Astrocyte of the hippocampus (primary cell): ENCODE data around the gene SLC30A10.
A peak's percentile ranks its signal among the peaks of the same experiment; 100 is the strongest.
"Not testable (repeated sequence)": the region's sequence is repeated elsewhere in the genome, so short reads cannot be mapped to it uniquely, and the experiment has no call there.

Experiments
- DNase-seq: peaks from one replicate; pipeline ENCODE4 v3.0.0; 2011; ENCODE audit warnings: low read depth, low spot score

SLC30A10 gene

GRCh38 chr1:219927956-219928790 is at the start of gene SLC30A10:
Gene SLC30A10 (minus strand): TSS chr1:219928557. CDS start chr1:219928440, 117 bp downstream.
- peak; percentile 55 for DNase-seq

- no peak for DNase-seq
Observed at GRCh38 chr1:219973213-219973612, 44.9 kb upstream of the SLC30A10 start.

GRCh38 chr1:219967361-219967760 is 39.0 kb upstream of the SLC30A10 start:
- no peak for DNase-seq

- no peak for DNase-seq
Observed at GRCh38 chr1:219966071-219966349, 37.7 kb upstream of the SLC30A10 start.

GRCh38 chr1:219965285-219966070 is 37.1 kb upstream of the SLC30A10 start:
- no peak for DNase-seq

- no peak for DNase-seq
Observed at GRCh38 chr1:219963432-219963831, 35.1 kb upstream of the SLC30A10 start.

GRCh38 chr1:219961684-219962083 is 33.3 kb upstream of the SLC30A10 start:
- DNase-seq, result no peak

- DNase-seq, result no peak
Observed at GRCh38 chr1:219959540-219960203, 31.3 kb upstream of the SLC30A10 start.

- DNase-seq, result no peak
Observed at GRCh38 chr1:219958875-219959417, 30.6 kb upstream of the SLC30A10 start.

- DNase-seq, result no peak
Observed at GRCh38 chr1:219954736-219955421, 26.5 kb upstream of the SLC30A10 start.

- DNase-seq, result no peak
Observed at GRCh38 chr1:219954052-219954451, 25.7 kb upstream of the SLC30A10 start.

- no peak for DNase-seq
Observed at GRCh38 chr1:219952361-219952760, 24.0 kb upstream of the SLC30A10 start.

- not testable (repeated sequence) for DNase-seq
Observed at GRCh38 chr1:219949227-219949626, 20.9 kb upstream of the SLC30A10 start.

GRCh38 chr1:219948766-219949165 is 20.4 kb upstream of the SLC30A10 start:
- DNase-seq, result not testable (repeated sequence)

- DNase-seq, result no peak
Observed at GRCh38 chr1:219945795-219946194, 17.4 kb upstream of the SLC30A10 start.

GRCh38 chr1:219941179-219942118 is 13.1 kb upstream of the SLC30A10 start:
- no peak for DNase-seq

GRCh38 chr1:219940707-219941106 is 12.3 kb upstream of the SLC30A10 start:
- DNase-seq, result peak; percentile 27

GRCh38 chr1:219938706-219939105 is 10.3 kb upstream of the SLC30A10 start:
- peak; percentile 62 for DNase-seq

- DNase-seq, result not testable (repeated sequence)
Observed at GRCh38 chr1:219933763-219934162, 5.4 kb upstream of the SLC30A10 start.

- DNase-seq, result peak; percentile 19
Observed at GRCh38 chr1:219931033-219931432, 2.7 kb upstream of the SLC30A10 start.
